OCI-LY3 (cell line): Measurements from ENCODE around the gene CEP170B.

ENCODE experiments used
- CTCF ChIP-seq: fragments of 200-600, 300-600 bp; sonication (generic); IDR thresholded peaks from 2 replicates; pipeline ENCODE4 v1.5.1; 2014; ENCODE audit warnings: antibody characterized with exemption, low read length, low read depth
- EZH2phosphoT487 ChIP-seq: fragments of 200-600 bp; shearing (Covaris generic); IDR thresholded peaks from 2 replicates; pipeline ENCODE4 v1.6.1; 2018; ENCODE audit warnings: antibody characterized with exemption, mixed run types, low read depth

- TF ChIP-seq CTCF (no peak), EZH2phosphoT487 (no peak)
Observed at GRCh38 chr14:104931304-104931770, 66.3 kb downstream of the CEP170B start.
